Femur (tissue), 1 donor: ENCODE results near the gene MICALL2.

Source experiments
- DNase-seq: peaks from one replicate; pipeline ENCODE4 v3.0.0-alpha.2; 2017

MICALL2 gene

DNA sequence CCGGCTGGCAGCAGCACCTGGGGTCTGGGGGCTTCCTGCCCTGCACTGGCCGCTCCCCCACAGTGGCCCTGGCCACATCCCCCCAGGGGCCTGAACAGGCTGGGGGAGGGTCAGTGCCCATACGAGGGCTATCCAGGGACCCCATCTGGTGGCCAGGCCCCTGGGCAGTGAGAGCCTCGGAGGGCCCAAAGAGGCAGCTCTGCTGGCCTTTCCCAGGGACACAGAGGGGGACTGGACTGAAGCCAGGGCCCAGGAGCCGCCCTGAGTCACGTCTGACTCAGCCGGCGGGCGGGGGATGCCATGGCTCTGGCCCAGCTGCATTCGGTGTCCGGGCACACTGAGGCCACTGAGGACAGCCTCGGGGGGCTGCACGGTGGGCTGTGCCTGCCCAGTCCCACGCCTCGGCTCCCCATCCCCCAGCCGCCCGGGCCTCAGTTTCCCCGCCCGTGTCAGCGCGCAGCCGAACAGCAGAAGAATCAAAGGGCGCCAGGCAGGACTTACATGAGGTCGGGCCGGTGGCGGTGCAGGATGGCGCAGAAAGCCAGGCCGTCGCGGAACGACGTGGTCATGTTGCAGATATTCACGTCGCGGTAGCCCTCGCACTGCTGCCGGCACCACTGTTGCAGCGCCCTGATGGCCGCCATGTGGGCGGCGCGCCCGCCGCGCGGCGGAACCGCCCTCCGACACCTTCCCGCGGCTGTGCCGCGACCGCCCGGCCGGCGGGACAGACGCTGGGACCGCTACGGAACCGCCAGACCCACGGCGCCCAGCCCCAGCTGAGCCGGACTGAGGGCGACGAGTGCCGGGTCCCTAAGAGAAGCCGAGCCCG is at the start of gene MICALL2:
Gene MICALL2, minus strand, starts transcription at position 788 of the 829 bp plus-strand sequence. Its CDS starts 144 bp downstream, at position 644.
- peak; percentile 78 for DNase-seq

DNA sequence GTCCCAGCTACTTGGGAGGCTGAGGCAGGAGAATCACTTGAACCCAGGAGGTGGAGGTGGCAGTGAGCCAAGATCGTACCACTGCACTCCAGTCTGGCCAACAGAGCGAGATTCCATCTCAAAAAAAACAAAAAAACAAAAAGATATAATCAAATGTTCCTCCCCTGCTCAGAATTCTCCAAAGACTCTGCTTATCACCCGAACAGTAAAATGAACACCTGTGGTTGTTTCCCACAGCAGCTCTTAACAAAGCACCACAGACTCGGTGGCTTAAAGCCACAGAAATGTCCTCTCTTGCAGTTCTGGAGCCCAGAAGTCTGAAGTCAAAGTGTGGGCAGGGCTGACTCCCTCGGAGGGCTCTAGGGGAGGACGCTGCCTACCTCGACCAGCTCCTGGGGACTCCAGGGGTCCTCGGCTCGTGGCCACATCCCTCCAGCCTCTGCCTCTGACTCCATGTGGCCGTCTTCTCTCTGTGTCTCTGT is 49.0 kb upstream of the MICALL2 start:
- no peak for DNase-seq

DNA sequence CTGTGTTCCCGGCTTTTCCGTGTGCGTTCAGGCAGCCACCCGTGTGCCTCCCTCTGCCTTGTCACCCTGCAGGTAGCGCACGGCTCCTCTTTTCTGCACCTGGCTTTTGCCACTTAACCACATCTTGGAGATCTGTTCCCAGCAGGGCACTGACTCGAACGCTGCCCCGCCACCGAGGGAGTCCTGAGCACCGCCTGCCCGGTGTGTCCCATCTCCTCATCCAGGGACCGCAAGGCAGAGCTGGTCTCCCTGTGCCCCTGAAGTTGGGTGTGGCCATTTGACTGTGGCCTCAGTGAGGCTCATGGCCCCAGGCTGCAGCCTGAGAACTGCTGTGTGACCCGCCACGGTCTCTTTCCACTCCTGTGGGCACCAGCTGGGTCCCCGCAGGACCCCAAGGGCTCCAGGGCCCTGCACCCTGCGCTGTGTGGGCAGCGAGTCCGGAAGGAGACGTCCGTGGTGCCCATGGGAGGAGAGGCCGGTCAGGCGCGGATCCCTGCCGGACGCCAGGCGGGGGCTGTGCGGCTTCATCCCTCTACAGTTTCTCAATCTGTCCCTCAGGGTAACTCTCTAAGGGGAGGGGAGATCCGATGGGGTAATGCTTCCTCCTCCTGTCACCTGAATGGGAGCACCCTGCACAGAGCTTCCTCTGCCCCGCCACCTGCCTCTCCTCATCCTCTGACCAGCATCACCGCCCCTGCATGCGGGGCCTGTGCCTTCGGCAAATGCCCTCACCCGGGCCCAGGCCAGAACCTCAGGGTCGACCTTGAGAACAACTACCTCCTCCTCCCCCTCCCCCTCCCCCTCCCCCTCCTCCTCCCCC is 46.7 kb upstream of the MICALL2 start:
- no peak for DNase-seq

DNA sequence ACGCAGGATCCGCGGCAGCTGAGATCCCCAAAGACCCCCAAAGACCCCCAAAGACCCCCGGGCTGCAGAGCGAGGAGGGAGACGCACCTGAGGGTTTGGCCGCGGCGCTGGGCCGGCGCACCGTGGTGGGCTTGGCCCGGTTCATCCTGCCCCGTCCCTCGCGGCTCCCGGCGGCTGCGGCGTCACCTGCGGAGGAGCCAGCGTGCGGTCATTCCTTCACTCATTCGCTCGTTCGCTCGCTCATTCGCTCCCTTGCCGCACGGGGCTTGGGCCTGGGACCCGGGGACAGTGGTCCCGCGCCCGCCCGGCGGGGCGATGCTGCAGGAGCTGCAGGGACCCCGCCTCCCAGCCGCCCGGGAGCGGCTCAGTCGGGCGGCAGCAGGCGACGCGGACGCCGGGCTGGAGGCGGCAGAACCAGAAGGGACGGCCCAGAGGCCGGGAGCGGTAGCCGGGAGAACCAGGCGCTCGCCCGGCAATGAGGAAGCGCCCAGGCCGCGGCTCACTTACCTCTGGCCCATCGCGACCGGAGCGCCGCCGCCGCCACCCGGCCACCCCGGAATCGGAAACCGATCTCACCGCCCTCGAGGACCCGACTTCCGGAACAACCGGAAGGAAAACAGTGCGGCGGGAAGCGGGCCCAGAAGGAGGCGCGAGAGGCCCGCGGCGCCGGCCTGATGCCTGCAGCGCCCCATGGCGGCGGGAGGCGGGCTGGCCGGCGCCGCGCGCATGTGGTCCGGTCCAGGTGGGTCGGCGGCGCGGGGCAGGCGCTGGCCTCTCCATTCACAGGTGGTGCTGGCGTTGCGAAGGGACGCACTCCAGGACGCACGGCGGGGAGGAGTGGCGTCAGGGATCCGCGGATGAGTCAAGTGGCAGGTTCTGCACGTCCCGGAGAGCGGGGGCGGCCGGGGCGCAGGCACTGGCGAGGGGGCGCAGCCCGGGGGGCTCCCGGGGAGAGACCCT is 44.8 kb upstream of the MICALL2 start, which contains the start of gene INTS1:
Gene INTS1, minus strand, starts transcription at position 574 of the 960 bp plus-strand sequence. Its CDS starts 429 bp downstream, at position 145.
- DNase-seq = peak; percentile 94

DNA sequence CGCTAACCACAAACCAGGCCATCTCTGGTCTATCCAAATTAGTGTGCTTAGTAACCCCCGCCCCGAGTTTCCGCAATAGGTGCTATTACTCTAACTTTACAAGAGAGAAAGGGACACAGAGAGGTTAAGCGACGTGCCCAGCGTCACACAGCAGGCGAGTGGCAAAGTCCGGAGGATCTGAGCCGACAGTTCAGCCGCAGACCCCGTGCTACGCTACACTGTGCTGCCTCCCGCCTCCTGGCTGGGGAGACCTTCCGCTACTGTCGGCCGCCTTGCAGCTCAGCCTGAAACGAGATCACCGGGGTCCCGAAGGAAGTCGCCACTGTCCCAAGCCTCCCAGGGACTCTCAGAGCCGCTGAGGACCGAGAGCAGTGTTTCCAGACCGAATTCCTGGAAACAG is 44.1 kb upstream of the MICALL2 start:
- no peak for DNase-seq

DNA sequence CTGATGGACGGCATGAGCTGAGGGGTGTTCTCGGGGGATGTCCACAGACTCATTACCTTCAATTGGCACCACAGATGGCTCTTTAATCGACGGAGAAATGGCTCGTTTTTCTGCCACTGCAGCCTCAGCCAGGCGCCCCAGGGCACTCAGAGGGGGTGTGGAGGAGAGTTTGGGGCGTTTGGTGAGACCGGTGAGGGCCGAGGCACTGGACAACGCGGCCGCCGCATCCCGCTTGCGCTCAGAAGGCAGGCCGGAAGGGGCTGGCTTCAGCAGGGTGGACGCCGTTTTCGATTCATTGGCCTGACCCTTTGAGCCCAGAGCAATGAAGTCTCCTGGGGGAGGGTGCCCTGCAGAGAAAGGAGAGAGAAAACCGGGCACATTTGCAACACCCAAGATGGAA is 43.6 kb upstream of the MICALL2 start:
- DNase-seq = no peak

DNA sequence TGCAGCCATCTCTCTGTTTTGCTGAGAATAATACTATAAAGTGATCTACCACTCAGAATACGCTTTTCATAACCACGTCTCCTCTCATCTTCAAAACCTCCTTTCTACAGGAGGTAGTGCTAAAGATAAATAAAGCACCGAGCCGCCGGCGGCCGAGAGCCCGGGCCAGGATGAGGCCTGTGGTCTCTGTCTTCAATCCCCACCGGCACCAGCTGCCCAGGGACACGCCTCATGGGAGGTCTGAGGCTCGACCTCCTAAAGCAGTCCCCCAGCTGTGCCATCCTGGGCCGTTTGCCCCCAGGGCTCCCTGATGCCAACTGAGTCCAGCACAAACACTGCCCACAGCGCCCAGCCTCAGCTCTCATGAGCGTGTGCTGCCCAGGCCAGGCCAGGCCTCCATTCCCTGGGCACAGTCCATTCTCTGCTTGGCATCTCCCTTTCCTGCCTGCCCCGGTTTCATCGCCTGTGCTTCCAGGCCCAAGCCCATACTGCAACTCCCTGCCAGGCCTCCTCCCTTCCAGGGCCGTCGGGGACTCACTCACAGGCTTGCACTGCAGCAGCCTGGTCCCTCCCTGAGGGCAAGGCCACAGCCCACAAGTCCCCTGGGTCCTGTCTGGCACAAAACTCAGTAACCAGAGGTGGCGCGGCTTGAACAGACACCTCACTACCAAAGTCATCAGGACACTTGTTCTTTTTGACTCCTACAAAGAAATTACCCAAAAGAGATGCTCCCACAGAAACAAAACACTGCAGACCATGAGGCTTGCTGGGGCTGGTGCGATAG is 42.4 kb upstream of the MICALL2 start:
- no peak for DNase-seq

DNA sequence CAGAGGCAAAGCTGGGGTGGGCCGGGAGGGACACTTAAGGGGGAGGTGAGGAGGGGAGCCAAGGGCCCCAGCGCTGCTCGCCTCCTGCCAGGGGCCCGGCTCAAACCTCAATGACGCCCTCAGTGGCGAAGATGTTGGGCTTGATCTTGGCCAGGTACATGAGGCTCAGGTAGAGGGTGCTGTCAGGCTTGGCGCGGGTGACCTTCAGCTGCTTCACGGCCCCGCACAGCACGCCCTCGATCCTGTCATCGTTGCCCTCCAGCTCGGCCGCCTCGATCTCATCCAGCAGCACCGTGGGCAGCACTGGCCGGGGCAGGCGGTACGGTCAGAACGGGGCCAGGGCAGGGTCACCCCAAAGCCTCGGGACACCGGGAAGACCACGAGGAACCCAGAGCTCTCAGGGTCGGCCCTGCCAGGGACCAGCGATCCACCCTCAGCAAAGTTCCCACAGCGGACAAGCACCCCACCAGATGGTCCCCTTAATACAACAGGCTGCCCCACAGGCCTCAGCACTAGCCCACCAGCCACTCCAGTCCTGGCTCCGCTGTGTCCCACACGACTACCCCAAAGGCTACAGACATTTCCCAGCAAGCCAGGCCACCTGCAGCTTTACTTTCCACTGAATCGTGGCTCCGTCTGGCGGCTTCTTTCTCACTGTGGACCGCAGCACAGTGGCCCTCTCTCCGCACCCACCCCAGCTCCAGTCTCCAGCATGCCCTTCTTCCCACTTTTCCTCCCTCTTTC is 41.0 kb upstream of the MICALL2 start:
- DNase-seq = no peak

DNA sequence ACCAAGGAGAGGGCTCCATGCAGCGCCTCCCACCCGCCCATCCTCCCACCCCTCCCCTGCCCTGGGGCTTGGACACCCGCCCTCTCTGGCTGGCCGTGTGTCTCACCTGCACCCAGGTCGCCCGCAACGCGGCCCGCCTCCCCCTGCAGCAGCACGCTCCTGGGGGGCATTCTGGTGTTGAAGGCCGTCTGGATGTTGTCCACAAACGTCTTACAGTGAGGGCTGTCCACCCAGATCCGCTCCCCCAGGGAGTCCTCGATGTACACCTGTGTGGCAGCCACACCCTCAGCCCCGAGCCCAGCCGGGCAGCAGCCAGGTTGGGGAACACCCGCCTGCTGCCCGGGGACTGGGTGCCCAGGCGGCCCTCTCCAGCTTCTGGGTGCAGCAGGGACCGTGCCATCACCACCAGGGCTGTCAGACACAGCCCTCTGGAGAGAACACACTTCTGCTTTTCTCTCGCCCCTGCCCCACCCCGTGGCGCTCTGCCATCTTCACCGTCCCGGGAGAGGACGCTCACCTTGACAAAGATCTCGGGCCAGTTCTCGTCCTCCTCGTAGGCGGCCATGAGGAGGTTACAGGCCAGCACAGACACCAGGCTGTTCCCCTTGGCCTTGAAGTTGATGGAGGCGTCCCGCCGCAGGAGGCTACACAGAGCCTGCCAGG is 40.2 kb upstream of the MICALL2 start:
- DNase-seq = no peak

DNA sequence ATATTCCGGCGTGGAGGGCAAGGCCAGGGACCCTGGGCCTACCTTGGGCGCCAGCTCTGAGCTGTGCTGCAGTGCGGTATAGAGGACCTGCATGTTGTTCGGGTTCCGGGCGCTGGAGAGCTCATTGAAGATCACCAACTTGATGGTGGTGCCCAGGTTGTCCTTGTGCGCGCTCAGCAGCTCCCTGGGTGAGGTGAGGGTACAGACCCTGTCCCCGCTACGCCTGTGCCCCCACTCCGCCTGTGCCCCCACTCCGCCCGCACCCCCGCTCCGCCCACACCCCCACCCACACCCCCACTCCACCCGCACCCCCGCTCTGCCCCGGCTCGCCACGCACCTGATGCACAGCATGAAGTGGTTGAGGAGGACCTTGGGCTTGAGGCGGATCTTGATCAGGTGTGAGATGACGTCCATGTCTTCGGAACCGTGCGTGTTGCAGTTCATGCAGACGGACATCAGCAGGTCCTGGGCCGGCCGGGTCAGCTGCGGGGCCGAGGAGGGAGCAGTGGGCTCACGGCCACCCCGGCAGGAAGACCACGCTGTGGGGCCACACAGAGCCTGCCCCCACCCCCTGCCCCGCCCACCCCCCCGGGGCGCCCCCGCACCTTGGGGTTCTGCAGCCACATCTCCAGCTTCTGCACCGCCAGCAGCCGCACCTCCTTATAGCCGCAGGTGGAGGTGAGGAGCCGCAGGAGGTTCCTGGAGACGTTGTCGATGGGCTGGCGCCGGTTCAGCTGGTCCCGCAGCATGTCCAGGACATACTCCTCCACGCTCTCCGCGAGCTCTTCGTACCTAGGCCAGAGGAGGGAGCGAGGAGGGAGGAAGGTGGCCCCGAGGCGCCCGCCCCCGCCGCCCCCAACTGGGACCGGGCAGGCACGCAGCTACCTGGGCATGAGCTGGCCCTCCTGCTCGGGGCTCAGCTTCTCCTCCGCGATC is 39.4 kb upstream of the MICALL2 start:
- no peak for DNase-seq

DNA sequence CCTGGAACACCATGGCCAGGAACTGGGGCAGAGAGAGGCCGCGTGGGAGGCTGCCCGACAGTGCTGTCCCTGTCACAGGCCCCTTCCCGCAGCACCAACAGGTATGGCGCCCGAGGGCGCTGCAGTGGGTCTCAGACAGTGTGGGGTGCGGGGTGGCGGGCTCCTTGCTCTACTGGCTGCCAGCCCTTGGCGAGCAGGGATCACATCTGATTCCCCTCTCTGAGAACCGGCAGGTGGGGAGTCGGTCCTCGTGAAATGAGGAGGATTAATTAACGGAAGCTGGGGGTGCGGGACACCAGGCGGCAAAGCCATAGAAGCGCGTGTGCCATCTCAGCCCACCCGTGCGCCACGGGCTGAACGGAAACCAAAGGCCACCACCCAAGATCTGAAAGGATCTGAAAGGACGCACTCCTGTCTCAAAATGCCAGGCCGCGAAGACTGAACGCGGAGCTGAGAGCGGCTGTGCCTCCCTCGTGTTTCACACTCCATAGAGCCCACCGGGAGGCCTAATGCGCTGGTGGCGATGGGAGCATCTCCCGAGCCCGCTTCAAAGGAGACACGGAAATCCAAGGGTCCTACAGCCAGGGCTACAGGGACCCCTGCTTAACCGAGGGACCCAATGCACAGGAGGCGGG is 38.1 kb upstream of the MICALL2 start:
- no peak for DNase-seq

DNA sequence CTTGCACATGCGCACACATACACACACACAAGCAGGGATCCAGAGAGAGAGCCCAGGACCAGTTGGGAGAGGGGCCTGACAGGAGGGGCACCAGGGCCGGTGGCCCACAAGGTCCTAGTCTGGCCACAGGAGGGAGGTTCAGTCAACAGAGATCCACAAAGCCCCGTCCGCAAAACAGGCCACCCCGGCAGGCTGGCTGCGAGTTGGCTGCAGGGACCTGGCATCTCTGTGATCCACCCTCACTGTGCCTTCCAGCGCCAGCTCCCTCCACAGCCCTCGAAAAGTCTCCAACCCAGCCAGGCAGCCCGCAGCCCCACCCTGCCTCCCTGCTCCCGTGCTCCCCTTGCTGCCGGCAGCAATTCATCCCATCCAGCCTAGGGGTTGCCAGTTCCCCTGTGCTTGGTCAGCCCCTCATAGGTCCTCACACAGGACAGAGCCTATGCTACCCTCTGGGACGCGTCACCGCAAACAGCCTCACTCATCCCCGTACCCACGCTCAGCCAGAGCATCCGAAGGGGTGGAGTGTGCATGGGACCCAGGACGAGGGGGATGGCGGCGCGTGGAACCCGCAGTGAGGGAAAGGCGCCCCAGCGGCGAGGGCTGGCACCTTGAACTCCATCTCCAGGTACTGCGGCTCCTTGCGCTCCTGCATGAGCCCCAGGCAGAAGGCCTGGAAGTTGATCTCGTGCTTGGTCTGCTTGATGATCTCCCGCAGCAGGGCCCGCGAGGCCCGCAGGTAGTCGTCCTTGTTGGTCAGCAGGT is 37.4 kb upstream of the MICALL2 start:
- no peak for DNase-seq

DNA sequence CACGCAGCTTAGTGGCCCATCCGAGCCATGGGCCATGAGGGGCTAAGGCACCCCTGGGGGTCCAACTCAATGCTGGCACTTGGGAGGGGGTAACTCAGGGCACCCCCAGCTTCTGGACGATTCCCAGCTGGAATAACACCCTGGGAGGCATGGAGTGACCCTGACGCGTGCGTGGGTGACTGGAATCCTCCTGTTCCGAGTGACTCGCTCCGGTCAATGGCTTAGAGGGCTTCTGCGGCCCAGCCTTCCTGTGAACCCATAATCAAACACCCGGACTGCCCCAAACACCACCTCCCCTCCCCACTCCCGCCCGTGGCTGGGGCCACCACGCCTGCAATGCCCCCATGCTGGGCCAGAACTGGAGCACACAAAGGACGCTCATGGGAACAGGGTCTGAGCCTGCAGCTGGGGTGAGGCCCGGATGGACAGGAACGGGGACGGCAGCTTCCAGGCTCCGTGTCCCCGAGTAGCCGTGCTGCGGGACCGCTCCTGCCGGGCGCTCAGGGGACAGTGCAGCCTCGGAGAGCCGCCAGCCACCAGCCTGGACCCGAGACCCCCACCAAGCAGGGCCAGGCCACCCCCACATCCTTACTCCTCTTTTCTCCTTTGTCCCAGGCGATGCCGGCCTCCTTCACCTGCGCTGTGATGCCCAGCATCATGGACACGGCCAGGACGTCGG is 36.4 kb upstream of the MICALL2 start:
- no peak for DNase-seq

DNA sequence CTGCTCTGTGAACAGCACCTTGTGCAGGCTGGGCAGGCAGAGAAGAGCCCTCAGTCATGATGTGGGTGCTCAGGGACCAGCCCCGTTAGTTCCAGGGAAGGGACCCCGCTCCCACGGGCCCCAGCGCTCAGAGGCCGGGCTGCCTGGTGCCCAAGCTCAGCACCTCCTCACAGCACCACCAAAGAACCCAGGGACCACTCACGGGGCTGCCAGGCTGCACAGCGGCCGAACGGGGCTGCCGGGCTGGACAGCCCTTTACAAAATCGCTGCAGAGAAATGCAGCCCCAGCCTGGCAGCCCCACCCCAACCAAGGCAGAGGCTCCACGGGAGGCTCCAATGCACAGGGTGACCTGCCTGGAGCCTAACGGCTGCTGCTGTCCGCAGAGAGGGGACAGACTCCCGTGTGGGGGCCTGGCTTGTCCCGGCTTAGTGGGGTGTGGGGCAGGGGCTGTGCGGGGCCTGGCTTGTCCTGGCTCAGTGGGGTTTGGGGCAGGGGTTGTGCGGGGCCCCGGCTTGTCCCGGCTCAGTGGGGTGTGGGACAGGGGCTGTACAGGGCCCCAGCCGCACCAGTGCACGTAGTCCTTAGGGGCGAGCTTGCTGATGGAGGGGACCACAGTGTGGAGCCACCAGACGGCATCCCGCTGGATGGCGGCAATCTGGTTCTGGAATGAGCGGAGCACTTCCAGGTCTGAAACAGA is 35.7 kb upstream of the MICALL2 start:
- no peak for DNase-seq

DNA sequence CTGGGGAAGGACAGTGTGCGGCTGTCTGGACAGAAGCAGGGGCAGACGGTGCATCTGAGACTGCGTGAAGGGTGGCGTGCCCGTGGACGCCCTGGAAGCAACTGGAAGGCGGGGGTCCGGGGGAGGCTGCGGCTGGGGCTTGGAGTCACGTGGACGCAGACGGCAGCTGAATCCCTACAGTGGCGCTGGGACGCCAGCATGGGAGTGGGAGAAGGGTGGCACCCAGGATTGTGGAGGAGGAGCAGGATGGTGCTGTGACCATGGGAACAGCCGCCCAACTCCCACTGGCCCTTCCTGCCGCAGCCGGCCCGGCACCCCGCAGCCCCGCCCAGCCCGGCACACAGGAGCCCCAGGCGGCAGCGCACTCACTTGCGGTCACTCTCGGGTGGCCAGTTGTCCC is 35.2 kb upstream of the MICALL2 start:
- DNase-seq = no peak

DNA sequence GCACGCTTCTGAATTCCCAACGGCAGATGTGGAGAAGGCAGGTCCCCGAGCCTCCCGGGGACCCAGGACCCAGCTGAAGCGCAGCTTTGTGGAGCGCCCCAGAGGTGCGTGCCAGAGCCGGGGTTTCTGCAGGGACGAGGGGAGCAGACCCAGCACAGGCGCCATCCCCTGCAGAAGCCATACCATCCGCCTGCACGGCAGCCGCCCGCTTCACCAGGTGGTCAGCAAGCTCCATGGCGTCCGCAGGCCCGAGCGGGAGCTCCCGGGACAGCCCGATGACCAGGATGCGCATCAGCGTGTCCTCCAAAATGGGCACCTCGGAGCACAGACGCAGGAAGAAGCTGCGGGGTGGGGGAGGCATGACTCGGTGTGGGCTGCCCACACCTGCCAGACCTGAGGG is 34.3 kb upstream of the MICALL2 start:
- DNase-seq = no peak

DNA sequence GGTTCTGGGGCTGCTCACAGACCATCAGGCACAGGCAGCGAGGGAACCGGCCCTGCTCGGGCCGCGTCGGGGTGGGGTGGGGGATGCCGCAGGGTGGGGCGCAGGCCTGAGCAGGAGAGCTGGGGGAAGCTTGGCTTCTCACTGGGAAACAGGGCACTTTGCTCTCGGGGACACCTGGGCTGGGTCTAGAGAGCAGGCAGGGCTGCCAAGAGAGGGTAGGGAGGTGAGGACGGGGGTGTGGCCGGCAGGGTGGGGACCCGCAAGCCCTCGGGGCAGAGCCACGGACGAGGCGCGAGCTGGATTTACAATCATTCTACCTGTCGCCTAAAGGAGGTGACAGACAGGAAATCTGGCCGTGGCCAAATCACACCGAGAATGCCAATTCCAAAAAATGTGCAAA is 33.9 kb upstream of the MICALL2 start:
- DNase-seq = no peak
